Testis (tissue), 3 donors: ENCODE measurements around the gene RHEX. TPM values are rescaled to one million over a fixed set of nuclear protein-coding genes. Genes with fewer than 3 reads are reported as not detected.

ENCODE experiments used
- DNase-seq: peaks from one replicate; pipeline ENCODE4 v3.0.0-alpha.2; 2019
- H3K27ac ChIP-seq, 2 donors: fragments of 200-600 bp; sonication (generic); one replicate each; pipeline ENCODE4 v1.5.1; 2019
- H3K27me3 ChIP-seq: fragments of 200-600 bp; sonication (generic); one replicate; pipeline ENCODE4 v1.5.1; 2019
- H3K36me3 ChIP-seq: fragments of 200-600 bp; sonication (generic); one replicate; pipeline ENCODE4 v1.5.1; 2017; ENCODE audit warnings: low read depth; ENCODE audit errors: missing control alignments
- H3K4me1 ChIP-seq: fragments of 200-600 bp; sonication (generic); one replicate; pipeline ENCODE4 v1.5.1; 2019
- H3K4me3 ChIP-seq, 2 donors: fragments of 200-600 bp; sonication (generic); one replicate each; pipeline ENCODE4 v1.5.1; 2017 to 2019
- H3K9me3 ChIP-seq: fragments of 200-600 bp; sonication (generic); one replicate; pipeline ENCODE4 v1.5.1; 2017
- POLR2A ChIP-seq: fragments of 450-650 bp; IDR thresholded peaks from one replicate; pipeline ENCODE4 v1.6.1; 2017; ENCODE audit warnings: antibody characterized with exemption, mild to moderate bottlenecking, moderate library complexity
- WGBS, 2 donors: methylation state at CpG; one replicate each; pipeline ENCODE4 v1.1.5; 2018; 5-methylcytosine and 5-hydroxymethylcytosine counted together
- intact Hi-C: fragments of 100-400 bp; cut with DNase I; formaldehyde crosslinking; loops from one replicate; pipeline ENCODE4 v1.15.1; 2023; ENCODE audit warnings: low total_unique reads
- polyA plus RNA-seq: library from polyadenylated mRNA; stranded (reverse); fragments of 350-450 nt; fragmentation: Illumina TruSeq; extraction: RNeasy Lipid Tissue Mini Kit (QIAGEN cat#74804); gene quantifications from one replicate; pipeline ENCODE4 v1.2.3, GENCODE V29; 2014; ENCODE audit warnings: low read depth, low replicate concordance; ENCODE audit not compliant: insufficient read depth
- total RNA-seq, 2 donors: library from RNA; depleted of rRNA; stranded (reverse); fragments of >200 nt; gene quantifications; one replicate each; pipeline ENCODE4 v1.2.3, GENCODE V29; 2016
- TF ChIP-seq, protein P1 (sequence below), 3 experiments: fragments of 450-650 bp in 2 of 3; fragments of 200-600 bp in 1 of 3; sonication (generic) in 1 of 3; IDR thresholded peaks; one replicate each; pipeline ENCODE4 v1.5.1; 2016 to 2019; ENCODE audit warnings: antibody characterized with exemption in 3 of 3, mild to moderate bottlenecking in 2 of 3, moderate library complexity in 1 of 3

RHEX gene
- total and polyA plus RNA-seq, 3 donors from 2014 or later: 2.4 to 3.0 (median 2.9) TPM

DNA sequence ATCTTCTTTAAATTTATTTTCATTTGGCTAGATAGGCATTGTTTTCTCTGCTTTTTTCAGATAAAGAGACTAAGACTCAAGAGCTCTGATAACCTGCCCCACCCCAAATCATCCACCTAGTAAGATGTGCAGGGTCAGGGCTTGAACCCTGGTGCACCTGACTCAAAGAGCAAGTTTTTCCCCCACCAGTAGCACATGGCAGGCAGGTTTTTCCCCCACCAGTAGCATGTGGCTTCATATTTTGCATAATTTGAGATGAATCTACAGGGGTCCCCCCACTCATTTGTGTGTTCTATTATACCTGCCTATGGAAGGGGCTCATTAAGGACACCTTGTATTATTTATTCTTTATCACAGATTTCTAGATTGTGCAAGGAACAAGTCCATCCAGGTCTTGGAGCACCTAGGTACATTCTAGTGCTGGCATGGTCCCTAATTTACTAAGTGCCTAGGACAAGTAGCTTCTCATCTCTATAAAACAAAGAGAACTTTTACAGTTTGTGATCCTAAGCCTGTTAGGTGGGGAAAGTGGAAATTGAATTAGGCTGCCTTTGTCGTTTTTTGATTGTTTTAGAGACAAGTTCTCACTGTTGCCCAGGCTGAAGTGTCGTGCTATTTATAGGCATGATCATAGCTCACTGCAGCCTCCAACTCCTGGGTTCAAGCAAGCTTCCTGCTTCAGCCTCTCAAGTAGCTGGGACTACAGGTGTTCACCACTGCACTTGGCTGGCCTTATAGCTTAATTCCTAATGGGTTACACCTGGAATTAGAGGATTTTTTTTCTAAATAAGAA, 16.1 kb upstream of the RHEX start:
- no peak for DNase-seq
- no peak overlapping the region for H3K27ac ChIP-seq
- WGBS, 2 donors: 25 to 39% methylated on average over 2 of the region's 2 CpGs
- no peaks in the 10 kb centered on the region for H3K27me3 ChIP-seq
- peaks cover 5% of the 10 kb centered on the region for H3K4me1 ChIP-seq
- H3K36me3 ChIP-seq: no peaks in the 10 kb centered on the region
- no peak overlapping the region for H3K4me3 ChIP-seq
- no peaks in the 10 kb centered on the region for H3K9me3 ChIP-seq
- no peak for TF ChIP-seq POLR2A
- TF ChIP-seq, protein P1, sequence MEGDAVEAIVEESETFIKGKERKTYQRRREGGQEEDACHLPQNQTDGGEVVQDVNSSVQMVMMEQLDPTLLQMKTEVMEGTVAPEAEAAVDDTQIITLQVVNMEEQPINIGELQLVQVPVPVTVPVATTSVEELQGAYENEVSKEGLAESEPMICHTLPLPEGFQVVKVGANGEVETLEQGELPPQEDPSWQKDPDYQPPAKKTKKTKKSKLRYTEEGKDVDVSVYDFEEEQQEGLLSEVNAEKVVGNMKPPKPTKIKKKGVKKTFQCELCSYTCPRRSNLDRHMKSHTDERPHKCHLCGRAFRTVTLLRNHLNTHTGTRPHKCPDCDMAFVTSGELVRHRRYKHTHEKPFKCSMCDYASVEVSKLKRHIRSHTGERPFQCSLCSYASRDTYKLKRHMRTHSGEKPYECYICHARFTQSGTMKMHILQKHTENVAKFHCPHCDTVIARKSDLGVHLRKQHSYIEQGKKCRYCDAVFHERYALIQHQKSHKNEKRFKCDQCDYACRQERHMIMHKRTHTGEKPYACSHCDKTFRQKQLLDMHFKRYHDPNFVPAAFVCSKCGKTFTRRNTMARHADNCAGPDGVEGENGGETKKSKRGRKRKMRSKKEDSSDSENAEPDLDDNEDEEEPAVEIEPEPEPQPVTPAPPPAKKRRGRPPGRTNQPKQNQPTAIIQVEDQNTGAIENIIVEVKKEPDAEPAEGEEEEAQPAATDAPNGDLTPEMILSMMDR (IDR thresholded peaks at IDR 0.05): no peak
- intact Hi-C loops: no loop called here

GRCh38 chr1:206037581-206037980, 15.4 kb upstream of the RHEX start:
- TF ChIP-seq, protein P1 (IDR thresholded peaks at IDR 0.05): no peak
- no peak for TF ChIP-seq POLR2A
- Histone ChIP-seq H3K9me3 (no peaks in the 10 kb centered on the region), H3K36me3 (no peaks in the 10 kb centered on the region), H3K27ac (no peak overlapping the region), H3K27me3 (no peaks in the 10 kb centered on the region), H3K4me3 (no peak overlapping the region), H3K4me1 (no peaks in the 10 kb centered on the region)
- WGBS, 2 donors: 80 to 88% methylated on average over 9 of the region's 9 CpGs
- no peak for DNase-seq
- intact Hi-C loops: no loop called here

- WGBS, 2 donors: 47 to 60% methylated on average over 7 of the region's 7 CpGs
- TF ChIP-seq, protein P1 (IDR thresholded peaks at IDR 0.05): no peak
- TF ChIP-seq POLR2A: no peak
- Histone ChIP-seq H3K36me3 (no peaks in the 10 kb centered on the region), H3K9me3 (no peaks in the 10 kb centered on the region), H3K4me1 (no peaks in the 10 kb centered on the region), H3K27ac (no peak overlapping the region), H3K4me3 (no peak overlapping the region), H3K27me3 (no peaks in the 10 kb centered on the region)
- no peak for DNase-seq
- intact Hi-C loops: no loop called here
These were observed 13.7 kb upstream of the RHEX start for GRCh38 chr1:206039046-206039973.

GRCh38 chr1:206040328-206040727, 12.6 kb upstream of the RHEX start:
- DNase-seq: no peak
- no peaks in the 10 kb centered on the region for H3K27me3 ChIP-seq
- 66 to 68% methylated on average over 5 of the region's 5 CpGs for WGBS, 2 donors
- intact Hi-C loops: no loop called here
- H3K36me3 ChIP-seq: no peaks in the 10 kb centered on the region
- H3K9me3 ChIP-seq: no peaks in the 10 kb centered on the region
- H3K4me3 ChIP-seq: no peak overlapping the region
- no peaks in the 10 kb centered on the region for H3K4me1 ChIP-seq
- no peak for TF ChIP-seq POLR2A
- TF ChIP-seq, protein P1 (IDR thresholded peaks at IDR 0.05): no peak
- H3K27ac ChIP-seq: no peak overlapping the region
